Measurements from ENCODE around the gene C1orf53. TPM values are rescaled to one million over a fixed set of nuclear protein-coding genes. Genes with fewer than 3 reads are reported as not detected.

C1orf53 gene
- total RNA-seq, 1 donor from 2014 or later: 2.6 TPM

GRCh38 chr1:197915260-197915861 is 12.9 kb downstream of the C1orf53 start:
- Mint-ChIP-seq H3K4me3 (ENCODE audit: unreplicated experiment) (peak overlapping the region; percentile 58), H3K36me3 (ENCODE audit: unreplicated experiment) (peaks cover 3% of the 10 kb centered on the region), H3K4me1 (ENCODE audit: unreplicated experiment) (peaks cover 68% of the 10 kb centered on the region), H3K27ac (ENCODE audit: unreplicated experiment) (no peak overlapping the region), H3K9me3 (ENCODE audit: unreplicated experiment) (no peaks in the 10 kb centered on the region), H3K27me3 (ENCODE audit: unreplicated experiment) (peaks cover 97% of the 10 kb centered on the region)
- TF ChIP-seq, protein P1, sequence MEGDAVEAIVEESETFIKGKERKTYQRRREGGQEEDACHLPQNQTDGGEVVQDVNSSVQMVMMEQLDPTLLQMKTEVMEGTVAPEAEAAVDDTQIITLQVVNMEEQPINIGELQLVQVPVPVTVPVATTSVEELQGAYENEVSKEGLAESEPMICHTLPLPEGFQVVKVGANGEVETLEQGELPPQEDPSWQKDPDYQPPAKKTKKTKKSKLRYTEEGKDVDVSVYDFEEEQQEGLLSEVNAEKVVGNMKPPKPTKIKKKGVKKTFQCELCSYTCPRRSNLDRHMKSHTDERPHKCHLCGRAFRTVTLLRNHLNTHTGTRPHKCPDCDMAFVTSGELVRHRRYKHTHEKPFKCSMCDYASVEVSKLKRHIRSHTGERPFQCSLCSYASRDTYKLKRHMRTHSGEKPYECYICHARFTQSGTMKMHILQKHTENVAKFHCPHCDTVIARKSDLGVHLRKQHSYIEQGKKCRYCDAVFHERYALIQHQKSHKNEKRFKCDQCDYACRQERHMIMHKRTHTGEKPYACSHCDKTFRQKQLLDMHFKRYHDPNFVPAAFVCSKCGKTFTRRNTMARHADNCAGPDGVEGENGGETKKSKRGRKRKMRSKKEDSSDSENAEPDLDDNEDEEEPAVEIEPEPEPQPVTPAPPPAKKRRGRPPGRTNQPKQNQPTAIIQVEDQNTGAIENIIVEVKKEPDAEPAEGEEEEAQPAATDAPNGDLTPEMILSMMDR (IDR thresholded peaks at IDR 0.05): no peak
- DNase-seq (ENCODE audit: extremely low spot score, unreplicated experiment): no peak

GRCh38 chr1:197915862-197916499 is 13.6 kb downstream of the C1orf53 start:
- TF ChIP-seq, protein P1 (IDR thresholded peaks at IDR 0.05): peak; percentile 74
- no peak for DNase-seq (ENCODE audit: extremely low spot score, unreplicated experiment)
- peaks cover 67% of the 10 kb centered on the region for H3K4me1 Mint-ChIP-seq (ENCODE audit: unreplicated experiment)
- peaks cover 3% of the 10 kb centered on the region for H3K36me3 Mint-ChIP-seq (ENCODE audit: unreplicated experiment)
- no peaks in the 10 kb centered on the region for H3K9me3 Mint-ChIP-seq (ENCODE audit: unreplicated experiment)
- no peak overlapping the region for H3K27ac Mint-ChIP-seq (ENCODE audit: unreplicated experiment)
- H3K27me3 Mint-ChIP-seq (ENCODE audit: unreplicated experiment): peaks cover 99% of the 10 kb centered on the region
- peak overlapping the region; percentile 58 for H3K4me3 Mint-ChIP-seq (ENCODE audit: unreplicated experiment)

DNA sequence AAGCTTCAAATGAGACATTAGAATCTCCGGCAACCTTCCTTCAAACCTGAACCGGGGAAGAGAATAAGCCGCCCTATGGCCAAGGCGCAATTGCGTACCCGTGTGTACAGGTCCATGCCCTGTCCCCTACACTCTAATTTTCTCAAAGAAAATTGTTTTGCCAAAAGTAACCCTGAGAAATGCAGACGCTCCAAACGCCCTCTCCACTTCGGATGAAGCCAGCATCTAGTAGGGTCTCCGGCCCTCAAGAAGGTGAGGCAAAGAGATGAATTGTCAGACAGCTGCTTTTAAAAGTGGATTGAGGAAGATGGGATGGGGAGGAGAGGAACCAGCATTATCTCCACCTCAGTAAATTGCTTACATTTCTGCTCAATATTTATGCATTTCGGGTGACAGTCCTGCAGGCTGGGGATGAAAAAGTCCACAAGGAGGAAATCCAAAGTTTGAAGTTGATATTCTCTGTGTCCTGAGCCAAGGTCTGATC is 14.1 kb downstream of the C1orf53 start:
- no peaks in the 10 kb centered on the region for H3K9me3 Mint-ChIP-seq (ENCODE audit: unreplicated experiment)
- peak overlapping the region; percentile 64 for H3K4me3 Mint-ChIP-seq (ENCODE audit: unreplicated experiment)
- H3K27ac Mint-ChIP-seq (ENCODE audit: unreplicated experiment): no peak overlapping the region
- DNase-seq (ENCODE audit: extremely low spot score, unreplicated experiment): no peak
- TF ChIP-seq, protein P1 (IDR thresholded peaks at IDR 0.05): no peak
- peaks cover 3% of the 10 kb centered on the region for H3K36me3 Mint-ChIP-seq (ENCODE audit: unreplicated experiment)
- peaks cover 99% of the 10 kb centered on the region for H3K27me3 Mint-ChIP-seq (ENCODE audit: unreplicated experiment)
- peaks cover 63% of the 10 kb centered on the region for H3K4me1 Mint-ChIP-seq (ENCODE audit: unreplicated experiment)

- DNase-seq (ENCODE audit: extremely low spot score, unreplicated experiment): no peak
- peak overlapping the region; percentile 64 for H3K4me3 Mint-ChIP-seq (ENCODE audit: unreplicated experiment)
- peaks cover 3% of the 10 kb centered on the region for H3K36me3 Mint-ChIP-seq (ENCODE audit: unreplicated experiment)
- TF ChIP-seq, protein P1 (IDR thresholded peaks at IDR 0.05): no peak
- H3K9me3 Mint-ChIP-seq (ENCODE audit: unreplicated experiment): no peaks in the 10 kb centered on the region
- no peak overlapping the region for H3K27ac Mint-ChIP-seq (ENCODE audit: unreplicated experiment)
- H3K4me1 Mint-ChIP-seq (ENCODE audit: unreplicated experiment): peaks cover 49% of the 10 kb centered on the region
- peaks cover 99% of the 10 kb centered on the region for H3K27me3 Mint-ChIP-seq (ENCODE audit: unreplicated experiment)
Observed at GRCh38 chr1:197917805-197918651, 15.6 kb downstream of the C1orf53 start.

Measured in osteocyte (in vitro differentiated cells).